HEK293 (cell line): Measurements from ENCODE around the gene LIPK.

Experiments
- CTCF ChIA-PET: fragments of 350-600 bp; formaldehyde crosslinking; extraction: SDS; loops from one replicate; lab custom pipeline; 2021; ENCODE audit warnings: antibody characterized with exemption; lab: Yijun Ruan, JAX
- POLR2A ChIA-PET: fragments of 300-600 bp; formaldehyde crosslinking; extraction: SDS; loops from one replicate; lab custom pipeline; 2020; ENCODE audit warnings: antibody characterized with exemption, inconsistent platforms; lab: Yijun Ruan, JAX
- H3K27ac ChIP-seq: fragments of 200-500 bp; sonication (Bioruptor generic); 2 replicates; pipeline ENCODE4 v1.5.1; 2014; ENCODE audit warnings: low read depth, low read length, control low read depth, inconsistent platforms; ENCODE audit errors: extremely low read depth
- H3K36me3 ChIP-seq, 2 experiments: fragments of 200-500 bp in 1 of 2; sonication (Bioruptor generic) in 1 of 2; 1 replicate in 1 of 2; 2 replicates in 1 of 2; pipeline ENCODE4 v1.5.1; 2014 to 2017; ENCODE audit warnings: inconsistent platforms in 2 of 2, low read length in 2 of 2; ENCODE audit not compliant: control insufficient read depth in 2 of 2, insufficient read depth in 1 of 2
- H3K4me1 ChIP-seq: fragments of 200-500 bp; sonication (Bioruptor generic); 2 replicates; pipeline ENCODE4 v1.5.1; 2014; ENCODE audit warnings: mild to moderate bottlenecking, low read length, inconsistent platforms; ENCODE audit not compliant: control insufficient read depth, insufficient read depth
- H3K4me3 ChIP-seq: 2 replicates; pipeline ENCODE4 v1.5.1; 2011; ENCODE audit warnings: low read depth, mild to moderate bottlenecking, control low read depth, low read length, moderate library complexity
- H3K9me3 ChIP-seq: fragments of 200-500 bp; sonication (Bioruptor generic); 2 replicates; pipeline ENCODE4 v1.5.1; 2014; ENCODE audit warnings: low read depth, low read length, inconsistent platforms; ENCODE audit not compliant: control insufficient read depth, insufficient read depth
- AEBP2 ChIP-seq: fragments of 450-650 bp; formaldehyde crosslinking; IDR thresholded peaks from 2 replicates; pipeline ENCODE4 v1.5.1; 2016; ENCODE audit warnings: missing biosample characterization, missing genetic modification characterization, borderline replicate concordance
- HIC1 ChIP-seq: fragments of 450-650 bp; formaldehyde crosslinking; IDR thresholded peaks from 2 replicates; pipeline ENCODE4 v1.5.1; 2016; ENCODE audit warnings: missing biosample characterization, missing genetic modification characterization
- PATZ1 ChIP-seq: fragments of 450-650 bp; formaldehyde crosslinking; IDR thresholded peaks from 2 replicates; pipeline ENCODE4 v1.5.1; 2016; ENCODE audit warnings: missing biosample characterization, missing genetic modification characterization
- TCF7L2 ChIP-seq: IDR thresholded peaks from 2 replicates; pipeline ENCODE4 v1.6.1; 2011; ENCODE audit warnings: low read depth, mild to moderate bottlenecking, inconsistent platforms, low read length, moderate library complexity, borderline replicate concordance
- ZNF112 ChIP-seq: fragments of 450-650 bp; formaldehyde crosslinking; IDR thresholded peaks from 2 replicates; pipeline ENCODE4 v1.5.0; 2017; ENCODE audit warnings: missing biosample characterization, missing genetic modification characterization
- ZNF174 ChIP-seq: fragments of 450-650 bp; formaldehyde crosslinking; IDR thresholded peaks from 2 replicates; pipeline ENCODE4 v1.5.0; 2017; ENCODE audit warnings: missing biosample characterization, mild to moderate bottlenecking, missing genetic modification characterization
- ZNF214 ChIP-seq: fragments of 450-650 bp; formaldehyde crosslinking; IDR thresholded peaks from 2 replicates; pipeline ENCODE4 v1.5.1; 2017; ENCODE audit warnings: missing biosample characterization, mild to moderate bottlenecking, missing genetic modification characterization, borderline replicate concordance
- ZNF266 ChIP-seq: fragments of 450-650 bp; formaldehyde crosslinking; IDR thresholded peaks from 2 replicates; pipeline ENCODE4 v1.5.1; 2016; ENCODE audit warnings: missing biosample characterization, missing genetic modification characterization, low read depth
- ZNF501 ChIP-seq: fragments of 450-650 bp; formaldehyde crosslinking; IDR thresholded peaks from 2 replicates; pipeline ENCODE4 v1.5.1; 2016; ENCODE audit warnings: missing biosample characterization, missing genetic modification characterization
- ZNF596 ChIP-seq: fragments of 450-650 bp; IDR thresholded peaks from 2 replicates; pipeline ENCODE4 v1.5.0; 2018; ENCODE audit warnings: missing biosample characterization, mild to moderate bottlenecking, missing genetic modification characterization, moderate library complexity
- ZNF654 ChIP-seq: fragments of 450-650 bp; formaldehyde crosslinking; IDR thresholded peaks from 2 replicates; pipeline ENCODE4 v1.5.1; 2016; ENCODE audit warnings: low read depth, missing biosample characterization, missing genetic modification characterization
- ZNF660 ChIP-seq: fragments of 450-650 bp; IDR thresholded peaks from 2 replicates; pipeline ENCODE4 v1.5.1; 2018; ENCODE audit warnings: missing biosample characterization, mild to moderate bottlenecking, missing genetic modification characterization
- ZNF777 ChIP-seq: fragments of 450-650 bp; formaldehyde crosslinking; IDR thresholded peaks from 2 replicates; pipeline ENCODE4 v1.5.1; 2017; ENCODE audit warnings: missing biosample characterization, missing genetic modification characterization, borderline replicate concordance
- ZNF791 ChIP-seq: fragments of 450-650 bp; formaldehyde crosslinking; IDR thresholded peaks from 2 replicates; pipeline ENCODE4 v1.5.1; 2016; ENCODE audit warnings: missing biosample characterization, missing genetic modification characterization
- ZSCAN16 ChIP-seq: fragments of 450-650 bp; formaldehyde crosslinking; IDR thresholded peaks from 2 replicates; pipeline ENCODE4 v1.5.1; 2016; ENCODE audit warnings: missing biosample characterization, missing genetic modification characterization
- ZSCAN23 ChIP-seq: fragments of 450-650 bp; formaldehyde crosslinking; IDR thresholded peaks from 2 replicates; pipeline ENCODE4 v1.5.1; 2016; ENCODE audit warnings: missing biosample characterization, missing genetic modification characterization
- TF ChIP-seq, protein P1 (sequence below): fragments of 450-650 bp; formaldehyde crosslinking; IDR thresholded peaks from 2 replicates; pipeline ENCODE4 v1.5.1; 2016; ENCODE audit warnings: missing biosample characterization, missing genetic modification characterization

The LIPK gene

GRCh38 chr10:88682491-88682890 is 23.6 kb upstream of the LIPK start (continued):
- TF ChIP-seq HIC1 (tag by site-specific recombination) (no peak), ZSCAN16 (tag by site-specific recombination) (no peak), ZNF214 (tag by site-specific recombination) (no peak), ZNF777 (no peak), ZNF791 (tag by site-specific recombination) (no peak), ZNF112 (tag by site-specific recombination) (no peak)

GRCh38 chr10:88687853-88688467 is 18.1 kb upstream of the LIPK start:
- Histone ChIP-seq H3K9me3 (no peaks in the 10 kb centered on the region), H3K4me1 (no peaks in the 10 kb centered on the region), H3K4me3 (no peak overlapping the region), H3K36me3 (no peaks in the 10 kb centered on the region), H3K27ac (no peak overlapping the region)
- ChIA-PET CTCF (interaction anchor here (0.6 to 2.7 kb wide), 29 partner anchors 9 to 564 kb away, joined by 3 to 17 read pairs (median 4); partner anchors contain the start of genes LIPA and LIPK), POLR2A (no interaction called here)
- 0 out of 2 replicates have a peak, but pooled peaks have one; percentile 37 for TF ChIP-seq ZNF660 (tag by site-specific recombination)
- no peak for TF ChIP-seq ZNF174
- TF ChIP-seq ZNF654 (tag by site-specific recombination), result peak; percentile 77

DNA sequence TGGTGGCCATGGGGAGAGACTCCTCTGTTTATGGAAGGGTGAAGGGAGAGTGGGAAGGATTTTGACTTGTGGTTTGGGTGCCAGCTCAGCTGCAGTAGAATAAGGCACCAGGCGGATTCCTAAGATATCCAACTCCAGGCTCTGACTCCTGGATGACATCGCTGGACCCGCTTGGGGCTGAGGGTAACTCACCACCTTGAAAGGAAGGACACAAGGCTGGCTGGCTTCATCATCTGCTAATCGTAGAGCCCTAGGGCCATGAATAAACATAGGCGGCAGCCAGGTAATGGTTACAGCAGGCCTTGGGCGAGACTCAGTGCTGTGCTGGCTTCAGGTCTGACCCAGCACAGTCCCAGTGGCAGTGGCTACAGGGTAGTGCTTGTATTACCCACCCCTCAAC is 16.7 kb upstream of the LIPK start:
- CTCF ChIA-PET, result interaction anchor here (0.9 to 2.7 kb wide), 7 partner anchors 17 to 244 kb away, joined by 3 to 17 read pairs (median 7); partner anchors contain the start of gene LIPK
- TF ChIP-seq TCF7L2 (no peak), ZNF501 (tag by site-specific recombination) (no peak), PATZ1 (tag by site-specific recombination) (no peak), ZNF596 (tag by site-specific recombination) (no peak), ZNF266 (tag by site-specific recombination) (no peak), ZSCAN23 (no peak), AEBP2 (tag by site-specific recombination) (no peak)
- TF ChIP-seq, protein P1, sequence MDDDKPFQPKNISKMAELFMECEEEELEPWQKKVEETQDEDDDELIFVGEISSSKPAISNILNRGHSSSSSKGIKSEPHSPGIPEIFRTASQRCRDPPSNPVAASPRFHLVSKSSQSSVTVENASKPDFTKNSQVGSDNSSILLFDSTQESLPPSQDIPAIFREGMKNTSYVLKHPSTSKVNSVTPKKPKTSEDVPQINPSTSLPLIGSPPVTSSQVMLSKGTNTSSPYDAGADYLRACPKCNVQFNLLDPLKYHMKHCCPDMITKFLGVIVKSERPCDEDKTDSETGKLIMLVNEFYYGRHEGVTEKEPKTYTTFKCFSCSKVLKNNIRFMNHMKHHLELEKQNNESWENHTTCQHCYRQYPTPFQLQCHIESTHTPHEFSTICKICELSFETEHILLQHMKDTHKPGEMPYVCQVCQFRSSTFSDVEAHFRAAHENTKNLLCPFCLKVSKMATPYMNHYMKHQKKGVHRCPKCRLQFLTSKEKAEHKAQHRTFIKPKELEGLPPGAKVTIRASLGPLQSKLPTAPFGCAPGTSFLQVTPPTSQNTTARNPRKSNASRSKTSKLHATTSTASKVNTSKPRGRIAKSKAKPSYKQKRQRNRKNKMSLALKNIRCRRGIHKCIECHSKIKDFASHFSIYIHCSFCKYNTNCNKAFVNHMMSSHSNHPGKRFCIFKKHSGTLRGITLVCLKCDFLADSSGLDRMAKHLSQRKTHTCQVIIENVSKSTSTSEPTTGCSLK, result no peak
- no peak overlapping the region; the same call in 1 of the 2 replicates for H3K27ac ChIP-seq
- H3K4me3 ChIP-seq, result no peak overlapping the region
- POLR2A ChIA-PET, result no interaction called here
- H3K9me3 ChIP-seq, result no peaks in the 10 kb centered on the region
- H3K4me1 ChIP-seq, result no peaks in the 10 kb centered on the region
- H3K36me3 ChIP-seq, result no peaks in the 10 kb centered on the region
